Liver (tissue), 3 donors: Measurements from ENCODE around the gene PDE10A.

Source experiments
- CTCF ChIP-seq: fragments of 150-350 bp; IDR thresholded peaks from 2 replicates; pipeline ENCODE4 v1.5.1; 2017; ENCODE audit warnings: improper control_type of control experiment, low read depth, low read length; ENCODE audit not compliant: missing input control
- FOXA1 ChIP-seq: IDR thresholded peaks from 2 replicates; pipeline ENCODE4 v1.6.1; 2016; ENCODE audit warnings: antibody characterized with exemption
- GABPA ChIP-seq, 2 donors: IDR thresholded peaks in 1 of 2; conservative IDR thresholded peaks in 1 of 2; 2 replicates each; pipeline ENCODE4 v1.6.1; 2016; ENCODE audit warnings: antibody characterized with exemption in 2 of 2, mild to moderate bottlenecking in 1 of 2, moderate library complexity in 1 of 2
- JUND ChIP-seq, 2 donors: IDR thresholded peaks; 2 replicates each; pipeline ENCODE4 v1.6.1; 2016; ENCODE audit warnings: antibody characterized with exemption in 2 of 2
- YY1 ChIP-seq: IDR thresholded peaks from 2 replicates; pipeline ENCODE4 v1.6.1; 2016; ENCODE audit warnings: antibody characterized with exemption, mild to moderate bottlenecking
- TF ChIP-seq, protein P1 (sequence below): IDR thresholded peaks from 2 replicates; pipeline ENCODE4 v1.6.1; 2016; ENCODE audit warnings: antibody characterized with exemption
- donor health status: healthy.
- donor health status: healthy.

- no peak for TF ChIP-seq CTCF
- TF ChIP-seq, protein P1, sequence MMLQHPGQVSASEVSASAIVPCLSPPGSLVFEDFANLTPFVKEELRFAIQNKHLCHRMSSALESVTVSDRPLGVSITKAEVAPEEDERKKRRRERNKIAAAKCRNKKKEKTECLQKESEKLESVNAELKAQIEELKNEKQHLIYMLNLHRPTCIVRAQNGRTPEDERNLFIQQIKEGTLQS: no peak
- TF ChIP-seq GABPA (IDR thresholded peaks at IDR 0.05 in 1 of 2, conservative IDR thresholded peaks at IDR 0.05 in 1 of 2): no peak
- no peak for TF ChIP-seq JUND (IDR thresholded peaks at IDR 0.05)
- no peak for TF ChIP-seq FOXA1
- no peak for TF ChIP-seq YY1
These were observed 17.1 kb downstream of the PDE10A start for GRCh38 chr6:165645919-165646318.
